Hepatocyte (in vitro differentiated cells): Measurements from ENCODE around the gene TINCR. TPM values are rescaled to one million over a fixed set of nuclear protein-coding genes. Genes with fewer than 3 reads are reported as not detected.

Source experiments
- DNase-seq: peaks from one replicate; pipeline ENCODE4 v3.0.0-alpha.2; 2016; ENCODE audit warnings: low spot score
- H2AFZ ChIP-seq: fragments of 200-600 bp; sonication (generic); 2 replicates; pipeline ENCODE4 v1.6.0; 2016; ENCODE audit warnings: antibody characterized with exemption, mild to moderate bottlenecking
- H3K27ac ChIP-seq: fragments of 200-600 bp; sonication (generic); 2 replicates; pipeline ENCODE4 v1.5.1; 2016; ENCODE audit warnings: mild to moderate bottlenecking
- H3K27me3 ChIP-seq: fragments of 200-600 bp; sonication (generic); 2 replicates; pipeline ENCODE4 v1.6.1; 2016
- H3K36me3 ChIP-seq: fragments of 200-600 bp; sonication (generic); replicated peaks from 2 replicates; pipeline ENCODE4 v1.5.1; 2016; ENCODE audit warnings: low read depth; ENCODE audit not compliant: insufficient read depth
- H3K4me1 ChIP-seq: fragments of 200-600 bp; sonication (generic); 2 replicates; pipeline ENCODE4 v1.5.1; 2016; ENCODE audit warnings: mild to moderate bottlenecking, moderate library complexity; ENCODE audit not compliant: insufficient read depth
- H3K4me2 ChIP-seq: fragments of 200-600 bp; sonication (generic); 2 replicates; pipeline ENCODE4 v1.6.0; 2016
- H3K4me3 ChIP-seq: fragments of 200-600 bp; sonication (generic); 2 replicates; pipeline ENCODE4 v1.5.1; 2016; ENCODE audit warnings: mild to moderate bottlenecking
- H3K79me2 ChIP-seq: fragments of 200-600 bp; sonication (generic); 2 replicates; pipeline ENCODE4 v1.6.0; 2017; ENCODE audit warnings: mild to moderate bottlenecking
- H3K9me2 ChIP-seq: fragments of 200-600 bp; sonication (generic); replicated peaks from 2 replicates; pipeline ENCODE4 v1.6.0; 2017; ENCODE audit warnings: mild to moderate bottlenecking; ENCODE audit not compliant: insufficient read depth
- H3K9me3 ChIP-seq: fragments of 200-600 bp; sonication (generic); 2 replicates; pipeline ENCODE4 v1.5.1; 2016; ENCODE audit warnings: low read depth, mild to moderate bottlenecking
- H4K20me1 ChIP-seq: fragments of 200-600 bp; sonication (generic); 2 replicates; pipeline ENCODE4 v1.6.0; 2016; ENCODE audit warnings: mild to moderate bottlenecking; ENCODE audit not compliant: insufficient read depth, poor library complexity, severe bottlenecking
- CTCF ChIP-seq: fragments of 200-600 bp; sonication (generic); IDR thresholded peaks from 2 replicates; pipeline ENCODE4 v1.5.1; 2016; ENCODE audit warnings: antibody characterized with exemption, mild to moderate bottlenecking; ENCODE audit not compliant: poor library complexity
- EZH2 ChIP-seq: fragments of 200-600 bp; sonication (generic); IDR thresholded peaks from 2 replicates; pipeline ENCODE4 v1.6.1; 2016; ENCODE audit warnings: antibody characterized with exemption, mild to moderate bottlenecking, borderline replicate concordance
- EZH2phosphoT487 ChIP-seq: fragments of 200-600 bp; sonication (generic); IDR thresholded peaks from one replicate; pipeline ENCODE4 v1.6.1; 2018; ENCODE audit warnings: antibody characterized with exemption, mild to moderate bottlenecking, low read depth, moderate library complexity; ENCODE audit not compliant: unreplicated experiment, severe bottlenecking
- WGBS: methylation state at CpG from one replicate; pipeline ENCODE4 v1.1.6; 2016; ENCODE audit warnings: low lambda C conversion rate; ENCODE audit errors: missing lambda C conversion rate; 5-methylcytosine and 5-hydroxymethylcytosine counted together
- polyA plus RNA-seq: library from polyadenylated mRNA; unstranded; fragments of >200 nt; fragmentation: Nextera tagmentation; extraction: Ambion mirVana; gene quantifications from 2 replicates; pipeline ENCODE4 v1.2.1, GENCODE V29; 2016
- total RNA-seq: library from RNA; depleted of rRNA; stranded (reverse); fragments of >200 nt; gene quantifications from 2 replicates; pipeline ENCODE4 v1.2.3, GENCODE V29; 2014

TINCR gene
- total and polyA plus RNA-seq, 2 experiments from 2014 or later = 1.8 to 2.4 TPM

DNA sequence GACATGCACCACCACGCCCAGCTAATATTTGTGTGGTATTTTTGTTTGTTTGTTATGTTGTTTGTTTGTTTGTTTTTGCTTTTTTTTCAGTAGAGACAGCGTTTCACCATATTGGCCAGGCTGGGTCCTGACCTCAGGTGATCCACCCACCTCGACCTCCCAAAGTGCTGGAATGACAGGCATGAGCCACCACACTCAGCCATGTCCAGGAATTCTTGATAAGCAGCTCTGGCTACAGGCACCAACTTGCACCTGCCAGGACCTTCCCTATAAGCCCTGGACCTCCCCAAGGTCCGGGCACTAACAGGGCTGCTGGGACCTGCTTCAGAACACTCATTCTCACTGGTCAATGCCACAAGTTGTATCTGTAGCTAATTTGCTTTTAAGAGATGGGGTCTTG is 48.7 kb downstream of the TINCR start:
- H3K36me3 ChIP-seq = no peaks in the 10 kb centered on the region
- no peaks in the 10 kb centered on the region for H4K20me1 ChIP-seq
- no peaks in the 10 kb centered on the region for H3K9me3 ChIP-seq
- TF ChIP-seq CTCF (no peak), EZH2phosphoT487 (no peak), EZH2 (no peak)
- no peaks in the 10 kb centered on the region for H3K9me2 ChIP-seq
- no peak overlapping the region for H3K4me3 ChIP-seq
- 77% methylated on average over 4 of the region's 4 CpGs for WGBS
- no peak overlapping the region for H3K4me2 ChIP-seq
- no peak overlapping the region for H2AFZ ChIP-seq
- no peak for DNase-seq
- H3K27me3 ChIP-seq = no peaks in the 10 kb centered on the region
- H3K79me2 ChIP-seq = no peaks in the 10 kb centered on the region
- no peak overlapping the region for H3K27ac ChIP-seq
- no peaks in the 10 kb centered on the region for H3K4me1 ChIP-seq

DNA sequence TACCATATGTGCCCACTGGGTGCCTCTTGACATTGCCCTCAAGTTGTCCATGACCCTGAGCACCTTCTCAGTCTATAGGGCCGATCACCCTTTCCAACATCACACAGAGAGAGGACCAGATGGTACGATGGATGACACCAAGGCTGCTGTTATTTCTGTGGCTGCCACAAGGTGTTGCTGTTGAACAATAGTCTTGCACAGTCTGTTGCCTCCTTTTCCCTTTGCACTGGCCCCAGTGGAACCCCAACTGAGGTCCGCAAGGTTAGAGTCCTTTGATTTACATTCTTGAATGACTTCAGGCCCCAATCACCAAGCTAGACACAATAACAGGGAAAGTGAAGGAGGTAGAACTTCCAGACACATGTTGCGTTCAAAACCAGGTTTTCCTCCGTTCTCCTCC is 52.0 kb downstream of the TINCR start:
- H3K79me2 ChIP-seq = no peaks in the 10 kb centered on the region
- H2AFZ ChIP-seq = no peak overlapping the region
- no peak overlapping the region for H3K4me3 ChIP-seq
- no peaks in the 10 kb centered on the region for H3K4me1 ChIP-seq
- DNase-seq = no peak
- no peaks in the 10 kb centered on the region for H4K20me1 ChIP-seq
- no peak overlapping the region for H3K4me2 ChIP-seq
- no peaks in the 10 kb centered on the region for H3K27me3 ChIP-seq
- H3K9me3 ChIP-seq = no peaks in the 10 kb centered on the region
- no peaks in the 10 kb centered on the region for H3K36me3 ChIP-seq
- 74% methylated on average over 5 of the region's 5 CpGs for WGBS
- H3K27ac ChIP-seq = no peak overlapping the region
- TF ChIP-seq EZH2phosphoT487 = no peak
- TF ChIP-seq EZH2 = no peak
- no peak for TF ChIP-seq CTCF
- H3K9me2 ChIP-seq = no peaks in the 10 kb centered on the region

GRCh38 chr19:5514001-5514400 is 53.8 kb downstream of the TINCR start:
- no peaks in the 10 kb centered on the region for H3K36me3 ChIP-seq
- no peaks in the 10 kb centered on the region for H3K79me2 ChIP-seq
- no peak overlapping the region for H3K27ac ChIP-seq
- no peaks in the 10 kb centered on the region for H4K20me1 ChIP-seq
- H2AFZ ChIP-seq = no peak overlapping the region
- no peaks in the 10 kb centered on the region for H3K4me1 ChIP-seq
- 71% methylated on average over 3 of the region's 3 CpGs for WGBS
- no peaks in the 10 kb centered on the region for H3K9me2 ChIP-seq
- H3K4me2 ChIP-seq = no peak overlapping the region
- H3K27me3 ChIP-seq = no peaks in the 10 kb centered on the region
- DNase-seq = no peak
- H3K4me3 ChIP-seq = no peak overlapping the region
- TF ChIP-seq EZH2phosphoT487 (no peak), CTCF (no peak), EZH2 (no peak)
- H3K9me3 ChIP-seq = no peaks in the 10 kb centered on the region

GRCh38 chr19:5512715-5513114 is 55.0 kb downstream of the TINCR start:
- H3K4me2 ChIP-seq = no peak overlapping the region
- no peaks in the 10 kb centered on the region for H4K20me1 ChIP-seq
- H3K9me3 ChIP-seq = no peaks in the 10 kb centered on the region
- 85% methylated on average over 23 of the region's 23 CpGs for WGBS
- TF ChIP-seq CTCF = no peak
- no peak for TF ChIP-seq EZH2phosphoT487
- no peak for TF ChIP-seq EZH2
- H3K9me2 ChIP-seq = no peaks in the 10 kb centered on the region
- no peaks in the 10 kb centered on the region for H3K79me2 ChIP-seq
- no peaks in the 10 kb centered on the region for H3K4me1 ChIP-seq
- H3K27ac ChIP-seq = no peak overlapping the region
- no peak for DNase-seq
- H3K27me3 ChIP-seq = no peaks in the 10 kb centered on the region
- no peak overlapping the region for H2AFZ ChIP-seq
- no peaks in the 10 kb centered on the region for H3K36me3 ChIP-seq
- no peak overlapping the region for H3K4me3 ChIP-seq
